Measurements from ENCODE around the gene AGAP1. TPM values are rescaled to one million over a fixed set of nuclear protein-coding genes. Genes with fewer than 3 reads are reported as not detected.

AGAP1 gene
- total and polyA plus RNA-seq, 4 donors: 2.0 to 8.5 (median 5.4) TPM

DNA sequence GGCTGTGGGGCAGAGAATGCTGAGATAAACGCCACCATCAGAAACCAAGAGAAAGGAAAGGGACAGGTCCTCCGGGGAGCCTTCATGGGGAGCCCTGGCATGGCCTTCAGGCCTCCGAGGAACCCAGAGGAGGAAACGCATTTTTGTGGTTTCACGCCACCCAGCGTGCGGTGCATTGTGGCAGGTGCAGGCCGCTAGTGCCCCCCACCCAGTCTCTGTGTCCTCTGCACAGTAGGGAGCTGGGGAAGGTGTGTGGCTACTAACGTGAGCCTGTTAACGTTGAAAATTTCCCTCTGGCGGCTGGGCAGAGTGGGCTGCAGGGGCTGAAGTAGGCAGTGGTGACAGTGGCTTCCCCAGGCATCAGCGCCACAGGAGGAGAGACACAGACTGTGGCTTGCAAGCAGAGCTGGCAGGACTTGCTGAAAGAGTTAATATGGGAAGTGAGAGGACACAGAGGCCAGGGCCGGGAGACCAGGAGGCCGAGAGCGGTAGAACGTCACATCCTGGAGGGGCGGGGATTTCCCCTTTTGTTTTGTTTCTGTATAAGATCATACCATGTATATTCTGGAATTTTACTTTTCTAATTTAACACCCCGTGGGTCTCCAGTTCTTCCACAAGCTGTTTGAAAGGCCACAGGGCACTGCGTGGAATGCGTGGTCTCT lies 507.5 kb downstream of the AGAP1 start:
- H3K27me3 ChIP-seq (ENCODE audit: control insufficient read depth in 4 of 4, insufficient read depth in 4 of 4, low read length in 3 of 4): no peaks in the 10 kb centered on the region
- no peaks in the 10 kb centered on the region for H3K36me3 ChIP-seq (ENCODE audit: control insufficient read depth in 4 of 4, insufficient read depth in 3 of 4, low read depth in 1 of 4, low read length in 3 of 4)
- H3K9ac ChIP-seq (ENCODE audit: low read depth in 1 of 2, low read length in 2 of 2): no peak overlapping the region
- no peak overlapping the region for H3K27ac ChIP-seq (ENCODE audit: low read depth in 1 of 2, low read length in 2 of 2)
- H3K9me3 ChIP-seq (ENCODE audit: control insufficient read depth in 4 of 4, low read length in 3 of 4): no peaks in the 10 kb centered on the region
- TF ChIP-seq GABPA (IDR thresholded peaks at IDR 0.05 in 1 of 2, conservative IDR thresholded peaks at IDR 0.05 in 1 of 2): no peak
- DNase-seq (ENCODE audit: low spot score): no peak
- no peak overlapping the region for H3K4me3 ChIP-seq (ENCODE audit: low read depth in 1 of 3, low read length in 3 of 3)
- 87% methylated on average over 20 of the region's 20 CpGs for WGBS
- no peaks in the 10 kb centered on the region for H3K4me1 ChIP-seq (ENCODE audit: control insufficient read depth in 4 of 4, insufficient read depth in 4 of 4, low read length in 3 of 4)

DNA sequence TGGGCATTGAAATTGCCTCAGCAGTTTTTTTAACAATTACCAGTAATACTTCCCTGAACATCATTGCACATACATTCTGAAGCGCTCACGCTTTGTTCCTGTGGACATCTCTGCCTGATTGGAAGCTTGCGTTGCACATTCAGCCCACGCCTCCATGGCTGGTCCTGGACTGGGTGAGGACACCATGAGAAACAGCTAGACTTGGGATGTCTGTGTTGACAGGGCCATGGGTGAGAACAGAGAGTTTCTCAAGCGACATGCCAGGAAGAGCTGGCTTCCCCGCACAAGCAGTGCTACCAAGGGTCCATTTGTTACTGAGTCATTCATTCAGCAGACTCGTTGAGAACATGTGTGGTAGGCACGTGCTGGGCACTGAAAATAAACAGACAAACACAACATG lies 508.0 kb downstream of the AGAP1 start:
- WGBS: 89% methylated on average over 8 of the region's 8 CpGs
- Histone ChIP-seq H3K27me3 (ENCODE audit: control insufficient read depth in 4 of 4, insufficient read depth in 4 of 4, low read length in 3 of 4) (no peaks in the 10 kb centered on the region), H3K4me3 (ENCODE audit: low read depth in 1 of 3, low read length in 3 of 3) (no peak overlapping the region), H3K9me3 (ENCODE audit: control insufficient read depth in 4 of 4, low read length in 3 of 4) (no peaks in the 10 kb centered on the region), H3K36me3 (ENCODE audit: control insufficient read depth in 4 of 4, insufficient read depth in 3 of 4, low read depth in 1 of 4, low read length in 3 of 4) (no peaks in the 10 kb centered on the region), H3K9ac (ENCODE audit: low read depth in 1 of 2, low read length in 2 of 2) (no peak overlapping the region), H3K27ac (ENCODE audit: low read depth in 1 of 2, low read length in 2 of 2) (no peak overlapping the region), H3K4me1 (ENCODE audit: control insufficient read depth in 4 of 4, insufficient read depth in 4 of 4, low read length in 3 of 4) (no peaks in the 10 kb centered on the region)
- no peak for TF ChIP-seq NR2F2 (IDR thresholded peaks at IDR 0.05)
- TF ChIP-seq HNF4A (conservative IDR thresholded peaks at IDR 0.05): no peak
- TF ChIP-seq RAD21 (IDR thresholded peaks at IDR 0.05): no peak
- TF ChIP-seq, protein P1, sequence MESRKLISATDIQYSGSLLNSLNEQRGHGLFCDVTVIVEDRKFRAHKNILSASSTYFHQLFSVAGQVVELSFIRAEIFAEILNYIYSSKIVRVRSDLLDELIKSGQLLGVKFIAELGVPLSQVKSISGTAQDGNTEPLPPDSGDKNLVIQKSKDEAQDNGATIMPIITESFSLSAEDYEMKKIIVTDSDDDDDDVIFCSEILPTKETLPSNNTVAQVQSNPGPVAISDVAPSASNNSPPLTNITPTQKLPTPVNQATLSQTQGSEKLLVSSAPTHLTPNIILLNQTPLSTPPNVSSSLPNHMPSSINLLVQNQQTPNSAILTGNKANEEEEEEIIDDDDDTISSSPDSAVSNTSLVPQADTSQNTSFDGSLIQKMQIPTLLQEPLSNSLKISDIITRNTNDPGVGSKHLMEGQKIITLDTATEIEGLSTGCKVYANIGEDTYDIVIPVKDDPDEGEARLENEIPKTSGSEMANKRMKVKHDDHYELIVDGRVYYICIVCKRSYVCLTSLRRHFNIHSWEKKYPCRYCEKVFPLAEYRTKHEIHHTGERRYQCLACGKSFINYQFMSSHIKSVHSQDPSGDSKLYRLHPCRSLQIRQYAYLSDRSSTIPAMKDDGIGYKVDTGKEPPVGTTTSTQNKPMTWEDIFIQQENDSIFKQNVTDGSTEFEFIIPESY (IDR thresholded peaks at IDR 0.05): no peak
- no peak for TF ChIP-seq YY1 (IDR thresholded peaks at IDR 0.05)
- DNase-seq (ENCODE audit: low spot score): no peak

DNA sequence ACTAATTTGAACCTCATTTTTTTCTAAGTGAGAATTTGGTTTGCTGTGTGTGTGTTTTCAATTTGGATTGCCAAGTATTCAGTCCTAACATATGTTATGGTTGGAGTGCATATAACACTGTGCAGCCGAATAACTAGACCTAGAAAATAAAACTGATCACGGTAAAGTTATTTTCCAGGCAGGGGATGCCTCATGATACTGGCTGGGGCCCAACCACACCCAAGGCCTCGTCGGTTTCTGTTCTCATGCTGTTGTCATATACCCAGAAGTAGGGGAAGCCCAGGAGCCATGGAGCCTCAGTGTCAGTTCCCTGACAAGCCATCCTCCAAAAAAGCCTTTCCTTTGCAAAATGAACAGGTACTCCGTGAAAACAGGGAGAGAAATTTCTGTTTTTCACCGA lies 514.2 kb downstream of the AGAP1 start:
- WGBS: 96% methylated on average over 6 of the region's 6 CpGs
- H3K9ac ChIP-seq (ENCODE audit: low read depth in 1 of 2, low read length in 2 of 2): no peak overlapping the region

More for the DNA sequence above, 514.2 kb downstream of the AGAP1 start:
- H3K36me3 ChIP-seq (ENCODE audit: control insufficient read depth in 4 of 4, insufficient read depth in 3 of 4, low read depth in 1 of 4, low read length in 3 of 4): no peaks in the 10 kb centered on the region
- no peaks in the 10 kb centered on the region for H3K27me3 ChIP-seq (ENCODE audit: control insufficient read depth in 4 of 4, insufficient read depth in 4 of 4, low read length in 3 of 4)
- no peaks in the 10 kb centered on the region for H3K4me1 ChIP-seq (ENCODE audit: control insufficient read depth in 4 of 4, insufficient read depth in 4 of 4, low read length in 3 of 4)
- TF ChIP-seq HNF4A (conservative IDR thresholded peaks at IDR 0.05) (no peak), FOXA2 (IDR thresholded peaks at IDR 0.05) (no peak), HNF4G (IDR thresholded peaks at IDR 0.05) (no peak), NR2F2 (IDR thresholded peaks at IDR 0.05) (no peak), YY1 (IDR thresholded peaks at IDR 0.05) (no peak), RAD21 (IDR thresholded peaks at IDR 0.05) (no peak), FOXA1 (IDR thresholded peaks at IDR 0.05) (no peak), JUND (IDR thresholded peaks at IDR 0.05) (no peak), GABPA (IDR thresholded peaks at IDR 0.05 in 1 of 2, conservative IDR thresholded peaks at IDR 0.05 in 1 of 2) (no peak), RXRA (IDR thresholded peaks at IDR 0.05) (no peak), EGR1 (IDR thresholded peaks at IDR 0.05; ENCODE audit: low read depth in 2 of 2) (no peak), SP1 (IDR thresholded peaks at IDR 0.05) (no peak), TAF1 (conservative IDR thresholded peaks at IDR 0.05) (no peak)
- TF ChIP-seq, protein P2, sequence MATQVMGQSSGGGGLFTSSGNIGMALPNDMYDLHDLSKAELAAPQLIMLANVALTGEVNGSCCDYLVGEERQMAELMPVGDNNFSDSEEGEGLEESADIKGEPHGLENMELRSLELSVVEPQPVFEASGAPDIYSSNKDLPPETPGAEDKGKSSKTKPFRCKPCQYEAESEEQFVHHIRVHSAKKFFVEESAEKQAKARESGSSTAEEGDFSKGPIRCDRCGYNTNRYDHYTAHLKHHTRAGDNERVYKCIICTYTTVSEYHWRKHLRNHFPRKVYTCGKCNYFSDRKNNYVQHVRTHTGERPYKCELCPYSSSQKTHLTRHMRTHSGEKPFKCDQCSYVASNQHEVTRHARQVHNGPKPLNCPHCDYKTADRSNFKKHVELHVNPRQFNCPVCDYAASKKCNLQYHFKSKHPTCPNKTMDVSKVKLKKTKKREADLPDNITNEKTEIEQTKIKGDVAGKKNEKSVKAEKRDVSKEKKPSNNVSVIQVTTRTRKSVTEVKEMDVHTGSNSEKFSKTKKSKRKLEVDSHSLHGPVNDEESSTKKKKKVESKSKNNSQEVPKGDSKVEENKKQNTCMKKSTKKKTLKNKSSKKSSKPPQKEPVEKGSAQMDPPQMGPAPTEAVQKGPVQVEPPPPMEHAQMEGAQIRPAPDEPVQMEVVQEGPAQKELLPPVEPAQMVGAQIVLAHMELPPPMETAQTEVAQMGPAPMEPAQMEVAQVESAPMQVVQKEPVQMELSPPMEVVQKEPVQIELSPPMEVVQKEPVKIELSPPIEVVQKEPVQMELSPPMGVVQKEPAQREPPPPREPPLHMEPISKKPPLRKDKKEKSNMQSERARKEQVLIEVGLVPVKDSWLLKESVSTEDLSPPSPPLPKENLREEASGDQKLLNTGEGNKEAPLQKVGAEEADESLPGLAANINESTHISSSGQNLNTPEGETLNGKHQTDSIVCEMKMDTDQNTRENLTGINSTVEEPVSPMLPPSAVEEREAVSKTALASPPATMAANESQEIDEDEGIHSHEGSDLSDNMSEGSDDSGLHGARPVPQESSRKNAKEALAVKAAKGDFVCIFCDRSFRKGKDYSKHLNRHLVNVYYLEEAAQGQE (IDR thresholded peaks at IDR 0.05): no peak
- TF ChIP-seq, protein P3, sequence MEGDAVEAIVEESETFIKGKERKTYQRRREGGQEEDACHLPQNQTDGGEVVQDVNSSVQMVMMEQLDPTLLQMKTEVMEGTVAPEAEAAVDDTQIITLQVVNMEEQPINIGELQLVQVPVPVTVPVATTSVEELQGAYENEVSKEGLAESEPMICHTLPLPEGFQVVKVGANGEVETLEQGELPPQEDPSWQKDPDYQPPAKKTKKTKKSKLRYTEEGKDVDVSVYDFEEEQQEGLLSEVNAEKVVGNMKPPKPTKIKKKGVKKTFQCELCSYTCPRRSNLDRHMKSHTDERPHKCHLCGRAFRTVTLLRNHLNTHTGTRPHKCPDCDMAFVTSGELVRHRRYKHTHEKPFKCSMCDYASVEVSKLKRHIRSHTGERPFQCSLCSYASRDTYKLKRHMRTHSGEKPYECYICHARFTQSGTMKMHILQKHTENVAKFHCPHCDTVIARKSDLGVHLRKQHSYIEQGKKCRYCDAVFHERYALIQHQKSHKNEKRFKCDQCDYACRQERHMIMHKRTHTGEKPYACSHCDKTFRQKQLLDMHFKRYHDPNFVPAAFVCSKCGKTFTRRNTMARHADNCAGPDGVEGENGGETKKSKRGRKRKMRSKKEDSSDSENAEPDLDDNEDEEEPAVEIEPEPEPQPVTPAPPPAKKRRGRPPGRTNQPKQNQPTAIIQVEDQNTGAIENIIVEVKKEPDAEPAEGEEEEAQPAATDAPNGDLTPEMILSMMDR (IDR thresholded peaks at IDR 0.05; ENCODE audit: low read depth, low read length, missing input control): no peak
- TF ChIP-seq, protein P1 (IDR thresholded peaks at IDR 0.05): no peak
- TF ChIP-seq, protein P4, sequence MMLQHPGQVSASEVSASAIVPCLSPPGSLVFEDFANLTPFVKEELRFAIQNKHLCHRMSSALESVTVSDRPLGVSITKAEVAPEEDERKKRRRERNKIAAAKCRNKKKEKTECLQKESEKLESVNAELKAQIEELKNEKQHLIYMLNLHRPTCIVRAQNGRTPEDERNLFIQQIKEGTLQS (IDR thresholded peaks at IDR 0.05): no peak
- TF ChIP-seq, protein P5, sequence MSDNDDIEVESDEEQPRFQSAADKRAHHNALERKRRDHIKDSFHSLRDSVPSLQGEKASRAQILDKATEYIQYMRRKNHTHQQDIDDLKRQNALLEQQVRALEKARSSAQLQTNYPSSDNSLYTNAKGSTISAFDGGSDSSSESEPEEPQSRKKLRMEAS (IDR thresholded peaks at IDR 0.05): no peak
- no peak overlapping the region for H3K27ac ChIP-seq (ENCODE audit: low read depth in 1 of 2, low read length in 2 of 2)
- DNase-seq (ENCODE audit: low spot score): no peak
- no peak overlapping the region for H3K4me3 ChIP-seq (ENCODE audit: low read depth in 1 of 3, low read length in 3 of 3)
- no peaks in the 10 kb centered on the region for H3K9me3 ChIP-seq (ENCODE audit: control insufficient read depth in 4 of 4, low read length in 3 of 4)

Measured in liver (tissue), 9 donors.